OCI-LY1 (cell line): ENCODE measurements around the gene IRX4.

Source experiments
- CTCF ChIP-seq: fragments of 200-600 bp; sonication (generic), shearing (Covaris generic); IDR thresholded peaks from 2 replicates; pipeline ENCODE4 v1.5.1; 2017; ENCODE audit warnings: mild to moderate bottlenecking, antibody characterized with exemption, low read length, moderate library complexity, mixed read lengths
- EZH2 ChIP-seq: fragments of 200-600 bp; sonication (generic), shearing (Covaris generic); IDR thresholded peaks from 2 replicates; pipeline ENCODE4 v1.8.0; 2017; ENCODE audit warnings: borderline replicate concordance, mixed run types, mild to moderate bottlenecking, antibody characterized with exemption, low read length, moderate library complexity, mixed read lengths

GRCh38 chr5:1860949-1861348, 21.8 kb downstream of the IRX4 start:
- TF ChIP-seq CTCF (no peak), EZH2 (no peak)
